Loucy (cell line): ENCODE results near the gene ANO1.

Source experiments
- H2AFZ ChIP-seq: fragments of 200-600 bp; sonication (generic); 2 replicates; pipeline ENCODE4 v1.6.0; 2016; ENCODE audit warnings: antibody characterized with exemption, mild to moderate bottlenecking, low read length, moderate library complexity
- H3F3A ChIP-seq: fragments of 200-600 bp; 2 replicates; pipeline ENCODE4 v1.6.0; 2016; ENCODE audit warnings: antibody characterized with exemption, low read depth, mild to moderate bottlenecking
- H3K27me3 ChIP-seq: fragments of 200-600 bp; sonication (generic); 2 replicates; pipeline ENCODE4 v1.6.1; 2014; ENCODE audit warnings: low read length, mild to moderate bottlenecking; ENCODE audit not compliant: insufficient read depth, poor library complexity, severe bottlenecking
- H3K36me3 ChIP-seq: fragments of 200-600 bp; sonication (generic); 2 replicates; pipeline ENCODE4 v1.6.1; 2016; ENCODE audit warnings: low read length; ENCODE audit not compliant: insufficient read depth
- H3K4me1 ChIP-seq: fragments of 200-600 bp; sonication (generic); 2 replicates; pipeline ENCODE4 v1.5.1; 2014; ENCODE audit warnings: low read length, mild to moderate bottlenecking; ENCODE audit not compliant: insufficient read depth, poor library complexity, severe bottlenecking
- H3K4me2 ChIP-seq: fragments of 200-600 bp; sonication (generic); 2 replicates; pipeline ENCODE4 v1.6.0; 2014; ENCODE audit warnings: antibody characterized with exemption, low read length, low read depth, mild to moderate bottlenecking; ENCODE audit not compliant: poor library complexity, severe bottlenecking
- H3K4me3 ChIP-seq: fragments of 200-600 bp; sonication (generic); 2 replicates; pipeline ENCODE4 v1.5.1; 2014; ENCODE audit warnings: low read length, mild to moderate bottlenecking, mixed read lengths; ENCODE audit not compliant: poor library complexity, severe bottlenecking
- H3K79me2 ChIP-seq: fragments of 200-600 bp; sonication (generic); 2 replicates; pipeline ENCODE4 v1.6.1; 2014; ENCODE audit warnings: low read length; ENCODE audit not compliant: insufficient read depth
- H3K9ac ChIP-seq: fragments of 200-600 bp; sonication (generic); 2 replicates; pipeline ENCODE4 v1.6.0; 2014; ENCODE audit warnings: mild to moderate bottlenecking, low read depth, low read length, moderate library complexity; ENCODE audit not compliant: poor library complexity, severe bottlenecking
- H3K9me2 ChIP-seq: fragments of 200-600 bp; sonication (generic); replicated peaks from 2 replicates; pipeline ENCODE4 v1.6.1; 2016; ENCODE audit warnings: low read depth, low read length, mixed read lengths
- H3K9me3 ChIP-seq: fragments of 200-600 bp; sonication (generic); 2 replicates; pipeline ENCODE4 v1.6.1; 2014; ENCODE audit warnings: mild to moderate bottlenecking, antibody characterized with exemption, low read length, low read depth; ENCODE audit not compliant: insufficient read depth
- H4K20me1 ChIP-seq: fragments of 200-600 bp; sonication (generic); 2 replicates; pipeline ENCODE4 v1.6.0; 2014; ENCODE audit warnings: antibody characterized with exemption, low read length, mild to moderate bottlenecking; ENCODE audit not compliant: insufficient read depth, poor library complexity, severe bottlenecking
- EZH2phosphoT487 ChIP-seq: fragments of 200-600 bp; IDR thresholded peaks from 2 replicates; pipeline ENCODE4 v1.6.1; 2018; ENCODE audit warnings: antibody characterized with exemption, mild to moderate bottlenecking, moderate library complexity, borderline replicate concordance
- TF ChIP-seq, protein P1 (sequence below): fragments of 200-600 bp; sonication (generic); conservative IDR thresholded peaks from 2 replicates; pipeline ENCODE4 v1.5.1; 2014; ENCODE audit warnings: mild to moderate bottlenecking, antibody characterized with exemption, low read length

Gene ANO1

GRCh38 chr11:70085815-70086769 is 8.0 kb downstream of the ANO1 start:
- Histone ChIP-seq H3K9ac (no peak overlapping the region), H3K36me3 (no peaks in the 10 kb centered on the region), H3K9me3 (no peaks in the 10 kb centered on the region), H3K9me2 (no peaks in the 10 kb centered on the region), H4K20me1 (no peaks in the 10 kb centered on the region), H3K27me3 (no peaks in the 10 kb centered on the region), H3K4me3 (no peak overlapping the region), H3F3A (no peaks in the 10 kb centered on the region), H2AFZ (no peak overlapping the region), H3K4me2 (no peak overlapping the region), H3K4me1 (no peaks in the 10 kb centered on the region), H3K79me2 (no peaks in the 10 kb centered on the region)
- no peak for TF ChIP-seq EZH2phosphoT487
- TF ChIP-seq, protein P1, sequence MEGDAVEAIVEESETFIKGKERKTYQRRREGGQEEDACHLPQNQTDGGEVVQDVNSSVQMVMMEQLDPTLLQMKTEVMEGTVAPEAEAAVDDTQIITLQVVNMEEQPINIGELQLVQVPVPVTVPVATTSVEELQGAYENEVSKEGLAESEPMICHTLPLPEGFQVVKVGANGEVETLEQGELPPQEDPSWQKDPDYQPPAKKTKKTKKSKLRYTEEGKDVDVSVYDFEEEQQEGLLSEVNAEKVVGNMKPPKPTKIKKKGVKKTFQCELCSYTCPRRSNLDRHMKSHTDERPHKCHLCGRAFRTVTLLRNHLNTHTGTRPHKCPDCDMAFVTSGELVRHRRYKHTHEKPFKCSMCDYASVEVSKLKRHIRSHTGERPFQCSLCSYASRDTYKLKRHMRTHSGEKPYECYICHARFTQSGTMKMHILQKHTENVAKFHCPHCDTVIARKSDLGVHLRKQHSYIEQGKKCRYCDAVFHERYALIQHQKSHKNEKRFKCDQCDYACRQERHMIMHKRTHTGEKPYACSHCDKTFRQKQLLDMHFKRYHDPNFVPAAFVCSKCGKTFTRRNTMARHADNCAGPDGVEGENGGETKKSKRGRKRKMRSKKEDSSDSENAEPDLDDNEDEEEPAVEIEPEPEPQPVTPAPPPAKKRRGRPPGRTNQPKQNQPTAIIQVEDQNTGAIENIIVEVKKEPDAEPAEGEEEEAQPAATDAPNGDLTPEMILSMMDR: no peak

GRCh38 chr11:70087446-70088167 is 9.5 kb downstream of the ANO1 start:
- H3K27me3 ChIP-seq: no peaks in the 10 kb centered on the region

DNA sequence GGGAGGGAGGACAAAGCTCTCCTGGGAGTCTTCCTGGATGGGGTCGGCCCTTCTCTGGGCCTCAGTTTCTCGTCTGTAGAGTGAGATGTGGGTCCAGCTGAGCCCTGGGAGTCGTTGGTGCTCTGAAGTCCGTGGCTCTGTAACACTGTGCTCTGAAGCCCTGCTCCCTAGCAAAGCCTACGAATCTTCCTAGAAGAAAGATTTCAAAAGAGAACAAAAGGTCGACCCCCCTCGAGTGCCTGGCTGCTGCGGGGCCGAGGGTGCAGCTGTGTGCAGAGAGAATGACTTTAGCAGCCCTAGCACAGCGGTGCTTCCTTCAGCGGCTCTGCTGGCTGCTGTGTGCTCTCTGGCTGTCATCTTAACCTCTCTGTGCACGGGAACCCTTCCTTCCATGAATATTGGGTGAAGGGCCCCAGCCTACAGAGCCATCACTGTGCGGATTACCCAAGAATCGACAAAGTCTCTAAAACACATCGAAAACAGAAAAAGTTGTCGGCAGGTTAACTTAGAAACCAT is 10.7 kb downstream of the ANO1 start:
- TF ChIP-seq EZH2phosphoT487: no peak
- TF ChIP-seq, protein P1: no peak
- no peak overlapping the region for H2AFZ ChIP-seq
- no peak overlapping the region for H3K4me2 ChIP-seq
- H4K20me1 ChIP-seq: no peaks in the 10 kb centered on the region
- H3K4me1 ChIP-seq: no peaks in the 10 kb centered on the region
- H3K9ac ChIP-seq: no peak overlapping the region
- H3K27me3 ChIP-seq: no peaks in the 10 kb centered on the region
- H3K36me3 ChIP-seq: no peaks in the 10 kb centered on the region
- H3K4me3 ChIP-seq: no peak overlapping the region
- no peaks in the 10 kb centered on the region for H3F3A ChIP-seq
- no peaks in the 10 kb centered on the region for H3K9me2 ChIP-seq
- no peaks in the 10 kb centered on the region for H3K9me3 ChIP-seq
- no peaks in the 10 kb centered on the region for H3K79me2 ChIP-seq

More at GRCh38 chr11:70087446-70088167, 9.5 kb downstream of the ANO1 start:
- H3K9me3 ChIP-seq: no peaks in the 10 kb centered on the region
- no peak overlapping the region for H3K4me2 ChIP-seq
- no peak overlapping the region for H2AFZ ChIP-seq
- H3K79me2 ChIP-seq: no peaks in the 10 kb centered on the region
- no peaks in the 10 kb centered on the region for H4K20me1 ChIP-seq
- TF ChIP-seq, protein P1: no peak
- TF ChIP-seq EZH2phosphoT487: no peak
- no peak overlapping the region for H3K9ac ChIP-seq
- H3K4me1 ChIP-seq: no peaks in the 10 kb centered on the region
- H3K4me3 ChIP-seq: no peak overlapping the region
- H3K9me2 ChIP-seq: no peaks in the 10 kb centered on the region
- no peaks in the 10 kb centered on the region for H3K36me3 ChIP-seq
- no peaks in the 10 kb centered on the region for H3F3A ChIP-seq
